ENCODE data around the gene IFT81.
A peak's percentile ranks its signal among the peaks of the same experiment; 100 is the strongest.
"Not testable (repeated sequence)": the region's sequence is repeated elsewhere in the genome, so short reads cannot be mapped to it uniquely, and the experiment has no call there.

IFT81 gene

GRCh38 chr12:110186059-110186458, 61.9 kb downstream of the IFT81 start:
- no peak for FAIRE-seq
- DNase-seq (ENCODE audit: insufficient read length) = no peak
- TF ChIP-seq POLR2AphosphoS5 (IDR thresholded peaks at IDR 0.05; ENCODE audit: low read depth, low read length) = no peak
- TF ChIP-seq TAF1 (IDR thresholded peaks at IDR 0.05; ENCODE audit: borderline replicate concordance, low read depth, low read length) = no peak
- TF ChIP-seq POLR2A (IDR thresholded peaks at IDR 0.05; ENCODE audit: low read depth, low read length) = no peak

GRCh38 chr12:110193196-110193595, 69.0 kb downstream of the IFT81 start:
- FAIRE-seq = no peak
- no peak for TF ChIP-seq POLR2A (IDR thresholded peaks at IDR 0.05; ENCODE audit: low read depth, low read length)
- no peak for DNase-seq (ENCODE audit: insufficient read length)

GRCh38 chr12:110197003-110197402, 72.8 kb downstream of the IFT81 start:
- DNase-seq (ENCODE audit: insufficient read length) (no peak), FAIRE-seq (no peak)
- TF ChIP-seq TAF1 (IDR thresholded peaks at IDR 0.05; ENCODE audit: borderline replicate concordance, low read depth, low read length) (no peak), POLR2AphosphoS5 (IDR thresholded peaks at IDR 0.05; ENCODE audit: low read depth, low read length) (no peak), POLR2A (IDR thresholded peaks at IDR 0.05; ENCODE audit: low read depth, low read length) (no peak)

GRCh38 chr12:110198386-110198785, 74.2 kb downstream of the IFT81 start:
- FAIRE-seq (no peak), DNase-seq (ENCODE audit: insufficient read length) (no peak)
- TF ChIP-seq POLR2A (IDR thresholded peaks at IDR 0.05; ENCODE audit: low read depth, low read length) = no peak
- TF ChIP-seq POLR2AphosphoS5 (IDR thresholded peaks at IDR 0.05; ENCODE audit: low read depth, low read length) = no peak
- no peak for TF ChIP-seq TAF1 (IDR thresholded peaks at IDR 0.05; ENCODE audit: borderline replicate concordance, low read depth, low read length)

DNA sequence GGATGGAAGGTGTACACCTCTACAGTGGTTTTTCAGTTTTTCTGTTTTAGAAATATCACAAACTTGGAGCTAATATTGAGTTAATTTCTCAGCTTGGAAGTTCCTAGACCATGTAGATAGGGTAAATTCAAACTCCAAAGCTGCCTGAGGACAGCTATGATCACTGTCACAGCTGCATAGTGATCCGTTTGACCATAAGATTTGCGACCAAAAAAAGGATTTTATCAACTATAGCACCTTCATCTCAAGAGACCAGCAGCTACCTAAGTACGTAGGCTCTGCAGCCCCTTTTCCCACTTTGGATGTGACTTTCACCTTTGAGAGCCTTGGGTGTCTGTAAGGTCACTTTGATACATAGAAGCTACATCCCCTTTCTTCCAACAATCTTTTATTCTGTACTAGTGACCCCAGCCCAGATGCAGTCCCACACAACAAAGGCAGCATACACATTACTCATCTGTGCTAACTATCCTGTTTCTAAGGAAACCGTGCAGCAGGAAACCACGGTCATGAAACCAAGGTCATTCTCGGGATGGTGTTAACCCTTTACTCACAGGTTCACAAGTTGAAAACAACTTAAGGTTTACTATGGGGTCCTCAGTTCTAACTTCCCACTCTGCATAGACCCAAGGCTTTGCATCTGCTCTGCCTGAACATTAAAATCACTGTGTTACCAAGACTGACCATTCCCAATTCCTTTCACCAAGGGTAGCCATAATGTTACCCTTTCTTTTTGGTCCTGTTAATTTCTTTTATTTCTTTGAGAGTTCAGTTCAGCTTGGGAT, 75.4 kb downstream of the IFT81 start:
- DNase-seq (ENCODE audit: insufficient read length) = no peak
- FAIRE-seq = peak; percentile 66
- TF ChIP-seq POLR2AphosphoS5 (IDR thresholded peaks at IDR 0.05; ENCODE audit: low read depth, low read length) (no peak), POLR2A (IDR thresholded peaks at IDR 0.05; ENCODE audit: low read depth, low read length) (no peak)

- TF ChIP-seq POLR2A (IDR thresholded peaks at IDR 0.05; ENCODE audit: low read depth, low read length) = no peak
- no peak for TF ChIP-seq POLR2AphosphoS5 (IDR thresholded peaks at IDR 0.05; ENCODE audit: low read depth, low read length)
- no peak for TF ChIP-seq TAF1 (IDR thresholded peaks at IDR 0.05; ENCODE audit: borderline replicate concordance, low read depth, low read length)
- DNase-seq (ENCODE audit: insufficient read length) = no peak
- FAIRE-seq = no peak
Observed at GRCh38 chr12:110200124-110200417, 75.9 kb downstream of the IFT81 start.

- DNase-seq (ENCODE audit: insufficient read length) = no peak
- FAIRE-seq = no peak
- TF ChIP-seq POLR2AphosphoS5 (IDR thresholded peaks at IDR 0.05; ENCODE audit: low read depth, low read length) (no peak), POLR2A (IDR thresholded peaks at IDR 0.05; ENCODE audit: low read depth, low read length) (no peak), TAF1 (IDR thresholded peaks at IDR 0.05; ENCODE audit: borderline replicate concordance, low read depth, low read length) (no peak)
Observed at GRCh38 chr12:110201995-110202394, 77.8 kb downstream of the IFT81 start.

DNA sequence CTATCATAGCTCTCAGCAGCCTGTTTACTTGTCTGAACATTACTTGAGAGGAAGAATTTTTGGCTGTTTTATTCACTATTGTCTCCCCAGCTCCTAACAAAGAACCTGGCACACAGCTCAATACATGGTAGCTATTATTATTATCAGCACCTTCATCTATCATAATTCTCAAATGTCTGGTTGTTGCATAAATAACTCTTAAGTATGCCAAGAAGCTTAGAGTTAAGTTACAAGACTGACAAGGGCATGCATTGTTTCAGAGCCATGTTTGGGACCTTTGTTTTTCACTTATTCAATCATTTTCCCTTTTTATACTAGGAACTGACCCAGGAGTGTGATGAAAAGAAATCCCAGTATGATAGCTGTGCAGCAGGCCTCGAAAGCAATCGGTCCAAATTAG, 79.4 kb downstream of the IFT81 start:
- FAIRE-seq (no peak), DNase-seq (ENCODE audit: insufficient read length) (no peak)

GRCh38 chr12:110205931-110206330, 81.8 kb downstream of the IFT81 start:
- no peak for DNase-seq (ENCODE audit: insufficient read length)
- no peak for TF ChIP-seq POLR2AphosphoS5 (IDR thresholded peaks at IDR 0.05; ENCODE audit: low read depth, low read length)
- TF ChIP-seq TAF1 (IDR thresholded peaks at IDR 0.05; ENCODE audit: borderline replicate concordance, low read depth, low read length) = no peak
- no peak for FAIRE-seq

More for the DNA sequence above, 79.4 kb downstream of the IFT81 start:
- TF ChIP-seq POLR2AphosphoS5 (IDR thresholded peaks at IDR 0.05; ENCODE audit: low read depth, low read length) = no peak

DNA sequence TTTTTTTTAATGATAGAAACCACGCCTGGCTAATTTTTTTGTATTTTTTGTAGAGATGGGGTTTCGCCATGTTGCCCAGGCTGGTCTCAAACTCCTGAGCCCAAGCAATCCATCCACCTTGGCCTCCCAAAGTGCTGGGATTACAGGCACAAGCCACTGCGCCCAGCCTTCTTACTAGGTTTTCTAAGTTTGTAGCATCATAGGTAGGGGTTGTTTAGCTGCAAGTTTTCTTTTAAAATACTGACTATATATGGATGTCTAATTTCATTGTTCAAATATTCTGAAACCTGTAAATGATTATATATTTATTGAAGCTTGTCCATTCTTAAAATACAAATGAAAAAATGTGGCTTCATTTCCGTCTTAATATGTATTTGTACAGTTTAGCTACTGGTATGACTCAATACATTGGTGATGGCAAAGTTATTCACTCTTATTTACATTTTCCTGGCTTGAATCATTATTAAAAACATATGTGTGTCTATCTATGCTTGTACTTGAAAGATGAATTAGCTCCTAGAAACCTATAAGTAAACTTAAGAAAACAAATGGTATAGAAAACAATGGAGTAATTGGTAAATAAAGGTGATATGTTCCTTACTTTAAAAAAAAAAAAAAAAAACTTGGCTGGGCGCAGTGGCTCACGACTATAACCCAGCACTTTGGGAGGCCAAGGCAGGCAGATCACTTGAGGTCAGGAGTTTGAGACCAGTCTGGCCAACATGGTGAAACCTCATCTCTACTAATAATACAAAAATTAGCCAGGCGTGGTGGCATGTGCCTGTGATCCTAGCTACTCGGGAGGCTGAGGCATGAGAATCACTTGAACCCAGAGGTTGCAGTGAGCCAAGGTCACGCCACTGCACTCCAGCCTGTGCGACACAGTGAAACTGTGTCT, 87.7 kb downstream of the IFT81 start:
- FAIRE-seq; DNase-seq (ENCODE audit: insufficient read length): not testable (repeated sequence)

DNA sequence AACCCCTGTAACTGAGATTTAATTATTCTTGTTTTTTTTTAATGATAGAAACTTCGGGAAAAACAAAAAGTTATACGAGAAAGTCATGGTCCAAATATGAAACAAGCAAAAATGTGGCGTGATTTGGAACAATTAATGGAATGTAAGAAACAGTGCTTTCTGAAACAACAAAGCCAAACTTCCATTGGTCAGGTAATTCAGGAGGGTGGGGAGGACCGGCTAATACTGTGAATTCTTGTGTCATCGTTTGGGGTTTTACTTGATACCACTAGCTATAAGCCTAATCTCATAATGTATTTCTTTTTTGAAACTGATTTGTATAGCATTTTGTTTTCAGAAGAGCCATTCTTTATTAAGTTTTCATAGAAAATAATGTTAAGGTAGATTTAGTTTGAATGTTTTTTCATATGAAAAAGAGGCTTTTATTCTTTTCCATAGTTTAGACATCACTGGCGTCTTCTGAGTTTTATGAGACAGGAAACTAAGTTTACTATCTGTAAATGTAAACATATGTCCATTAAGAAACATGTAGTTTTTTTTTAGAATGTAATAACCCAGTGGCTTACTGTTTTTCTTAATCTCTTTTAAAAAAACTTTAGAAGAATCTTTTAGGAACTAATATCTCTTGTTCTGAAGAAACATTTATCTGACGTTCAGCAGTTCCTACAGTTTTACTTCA, 94.0 kb downstream of the IFT81 start:
- DNase-seq (ENCODE audit: insufficient read length) (no peak), FAIRE-seq (no peak)
- TF ChIP-seq POLR2AphosphoS5 (IDR thresholded peaks at IDR 0.05; ENCODE audit: low read depth, low read length) (no peak), TAF1 (IDR thresholded peaks at IDR 0.05; ENCODE audit: borderline replicate concordance, low read depth, low read length) (no peak)

GRCh38 chr12:110222027-110222426, 97.9 kb downstream of the IFT81 start:
- FAIRE-seq (no peak), DNase-seq (ENCODE audit: insufficient read length) (no peak)
- no peak for TF ChIP-seq POLR2AphosphoS5 (IDR thresholded peaks at IDR 0.05; ENCODE audit: low read depth, low read length)
- no peak for TF ChIP-seq TAF1 (IDR thresholded peaks at IDR 0.05; ENCODE audit: borderline replicate concordance, low read depth, low read length)
- TF ChIP-seq POLR2A (IDR thresholded peaks at IDR 0.05; ENCODE audit: low read depth, low read length) = no peak

Data from GM12892 (cell line).